ENCODE data around the gene BET1L. TPM values are rescaled to one million over a fixed set of nuclear protein-coding genes. Genes with fewer than 3 reads are reported as not detected.

BET1L gene
- total and polyA plus RNA-seq, 12 donors = 16.2 to 89.7 (median 45.5) TPM

- H3K4me3 ChIP-seq = peak overlapping the region; percentile 9 to 98 (median 86)
- H3K27me3 ChIP-seq = no peaks in the 10 kb centered on the region
- peaks cover 19 to 51% of the 10 kb centered on the region in 2 donors for H3K4me1 ChIP-seq (replicated peaks in 1 of 2)
- H3K36me3 ChIP-seq (replicated peaks in 1 of 2) = peaks cover 0 to 49% of the 10 kb centered on the region in 2 donors
- H3K27ac ChIP-seq = peak overlapping the region; percentile 97 to 99 (median 99)
- no peak for TF ChIP-seq POLR2A (IDR thresholded peaks at IDR 0.05)
- TF ChIP-seq, protein P1, sequence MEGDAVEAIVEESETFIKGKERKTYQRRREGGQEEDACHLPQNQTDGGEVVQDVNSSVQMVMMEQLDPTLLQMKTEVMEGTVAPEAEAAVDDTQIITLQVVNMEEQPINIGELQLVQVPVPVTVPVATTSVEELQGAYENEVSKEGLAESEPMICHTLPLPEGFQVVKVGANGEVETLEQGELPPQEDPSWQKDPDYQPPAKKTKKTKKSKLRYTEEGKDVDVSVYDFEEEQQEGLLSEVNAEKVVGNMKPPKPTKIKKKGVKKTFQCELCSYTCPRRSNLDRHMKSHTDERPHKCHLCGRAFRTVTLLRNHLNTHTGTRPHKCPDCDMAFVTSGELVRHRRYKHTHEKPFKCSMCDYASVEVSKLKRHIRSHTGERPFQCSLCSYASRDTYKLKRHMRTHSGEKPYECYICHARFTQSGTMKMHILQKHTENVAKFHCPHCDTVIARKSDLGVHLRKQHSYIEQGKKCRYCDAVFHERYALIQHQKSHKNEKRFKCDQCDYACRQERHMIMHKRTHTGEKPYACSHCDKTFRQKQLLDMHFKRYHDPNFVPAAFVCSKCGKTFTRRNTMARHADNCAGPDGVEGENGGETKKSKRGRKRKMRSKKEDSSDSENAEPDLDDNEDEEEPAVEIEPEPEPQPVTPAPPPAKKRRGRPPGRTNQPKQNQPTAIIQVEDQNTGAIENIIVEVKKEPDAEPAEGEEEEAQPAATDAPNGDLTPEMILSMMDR (IDR thresholded peaks at IDR 0.05) = no peak
- no peaks in the 10 kb centered on the region for H3K9me3 ChIP-seq (replicated peaks in 1 of 3)
- intact Hi-C loops (cut with DNase I) = no loop called here
- WGBS, 4 donors = 2 to 4% (median 2%) methylated on average over 11 to 39 of the region's 39 CpGs
- DNase-seq = peak in 5 of 7 donors; percentile 38 to 68 (median 44)
Observed at GRCh38 chr11:206526-207207, 532 bp downstream of the BET1L start.

GRCh38 chr11:206002-206384 lies 1.2 kb downstream of the BET1L start:
- Histone ChIP-seq H3K27me3 (no peaks in the 10 kb centered on the region), H3K36me3 (replicated peaks in 1 of 2) (peaks cover 0 to 47% of the 10 kb centered on the region in 2 donors), H3K27ac (peak overlapping the region in 1 of 5 donors; percentile 99), H3K9me3 (replicated peaks in 1 of 3) (no peaks in the 10 kb centered on the region), H3K4me3 (peak overlapping the region in 2 of 4 donors; percentile 92 to 98), H3K4me1 (replicated peaks in 1 of 2) (peaks cover 19 to 51% of the 10 kb centered on the region in 2 donors)
- intact Hi-C loops (cut with DNase I) = no loop called here
- WGBS, 4 donors = 68 to 85% (median 78%) methylated on average over 6 to 7 of the region's 7 CpGs
- DNase-seq = peak in 3 of 7 donors; percentile 23 to 58 (median 28)
- TF ChIP-seq POLR2A (IDR thresholded peaks at IDR 0.05) = no peak
- TF ChIP-seq, protein P1 (IDR thresholded peaks at IDR 0.05) = no peak

DNA sequence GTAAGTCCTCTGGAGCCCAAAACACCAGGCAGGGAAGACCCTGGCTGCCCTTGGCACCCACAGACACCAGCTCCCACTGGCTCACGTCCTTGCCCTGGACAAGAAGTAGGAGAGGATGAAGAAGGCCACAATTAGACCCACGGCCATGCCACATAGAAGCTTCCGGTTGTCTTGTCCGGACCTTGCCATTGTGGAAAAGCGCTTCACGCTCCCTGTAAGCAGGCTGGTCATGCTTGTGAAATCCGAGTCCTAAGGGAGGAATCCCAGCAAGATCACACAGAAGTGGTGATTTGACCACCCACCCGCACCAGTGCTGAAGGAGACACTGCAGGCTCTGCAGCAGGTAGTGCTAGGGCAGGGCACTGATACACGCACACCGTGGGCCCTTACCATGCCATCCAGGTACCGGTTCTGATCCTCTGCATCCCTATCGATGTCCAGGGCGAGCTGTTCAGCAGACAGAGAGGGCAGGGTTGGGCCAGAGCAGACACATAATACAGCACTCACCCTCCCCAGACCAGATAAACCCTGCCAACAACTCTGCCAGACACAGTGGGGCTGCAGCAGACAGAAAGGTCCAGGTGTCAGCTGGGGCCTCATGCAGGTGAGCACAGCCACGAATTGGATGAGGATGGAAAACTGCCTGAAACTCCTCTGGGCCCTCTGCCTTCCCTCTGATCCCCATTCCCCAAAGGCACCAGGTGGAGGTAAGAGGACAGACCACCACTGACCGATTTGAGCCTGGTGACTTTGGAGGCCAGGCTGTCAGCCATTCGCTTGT lies 1.8 kb downstream of the BET1L start:
- Histone ChIP-seq H3K4me3 (peak overlapping the region in 1 of 4 donors; percentile 92), H3K9me3 (replicated peaks in 1 of 3) (no peaks in the 10 kb centered on the region), H3K4me1 (replicated peaks in 1 of 2) (peaks cover 19 to 48% of the 10 kb centered on the region in 2 donors), H3K27me3 (no peaks in the 10 kb centered on the region), H3K27ac (no peak overlapping the region), H3K36me3 (replicated peaks in 1 of 2) (peaks cover 0 to 43% of the 10 kb centered on the region in 2 donors)
- 87 to 91% (median 88%) methylated on average over 15 to 16 of the region's 16 CpGs for WGBS, 4 donors
- intact Hi-C loops (cut with DNase I) = no loop called here
- DNase-seq = peak in 2 of 7 donors; percentile 10 to 51
- TF ChIP-seq POLR2A (IDR thresholded peaks at IDR 0.05) = no peak
- TF ChIP-seq, protein P1 (IDR thresholded peaks at IDR 0.05) = no peak

DNA sequence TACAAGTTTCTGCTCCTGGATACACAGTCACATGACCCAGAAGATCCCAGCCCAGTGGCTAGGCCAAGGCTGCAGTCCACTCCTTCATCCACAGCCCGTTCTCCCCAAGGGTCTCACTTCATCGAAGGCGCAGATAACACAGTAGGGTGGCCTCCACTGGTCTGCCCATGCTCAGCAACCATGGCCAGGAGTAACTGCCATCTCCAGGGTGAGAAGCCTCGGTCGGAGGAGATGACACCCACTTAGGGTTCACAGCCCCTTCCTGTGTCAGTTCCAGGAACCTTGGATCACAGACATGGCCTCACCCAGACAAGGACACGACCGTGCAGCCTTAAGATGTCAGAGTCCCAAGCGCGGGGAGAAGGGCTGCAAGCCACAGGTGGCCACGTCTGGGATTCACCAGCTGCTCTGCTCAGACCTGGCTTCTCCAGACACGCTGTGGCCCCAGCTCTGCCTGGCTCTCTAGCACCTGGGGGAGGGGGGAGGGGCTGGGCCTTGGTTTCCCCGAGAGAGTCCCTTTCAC lies 2.6 kb downstream of the BET1L start:
- Histone ChIP-seq H3K27ac (no peak overlapping the region), H3K9me3 (replicated peaks in 1 of 3) (no peaks in the 10 kb centered on the region), H3K4me1 (replicated peaks in 1 of 2) (peaks cover 13 to 40% of the 10 kb centered on the region in 2 donors), H3K27me3 (no peaks in the 10 kb centered on the region), H3K36me3 (replicated peaks in 1 of 2) (peaks cover 0 to 36% of the 10 kb centered on the region in 2 donors), H3K4me3 (no peak overlapping the region)
- 67 to 84% (median 79%) methylated on average over 6 to 12 of the region's 12 CpGs for WGBS, 4 donors
- TF ChIP-seq, protein P1 (IDR thresholded peaks at IDR 0.05) = no peak
- TF ChIP-seq POLR2A (IDR thresholded peaks at IDR 0.05) = no peak
- peak in 2 of 7 donors; percentile 21 to 51 for DNase-seq
- intact Hi-C loops (cut with DNase I) = no loop called here
